Keratinocyte (primary cell): Measurements from ENCODE around the gene USP48. TPM values are rescaled to one million over a fixed set of nuclear protein-coding genes. Genes with fewer than 3 reads are reported as not detected.

Source experiments
- DNase-seq: peaks from one replicate; pipeline ENCODE4 v3.0.0-alpha.2; 2011; ENCODE audit warnings: low read depth, missing footprints, low spot score
- FAIRE-seq: peaks from 2 replicates; lab custom pipeline; 2011; peaks lifted over from hg19 to GRCh38; lab: Jason Lieb, UNC
- H2AFZ ChIP-seq: 2 replicates; pipeline ENCODE4 v1.6.0; 2012; ENCODE audit warnings: low read length, control low read depth, inconsistent platforms; ENCODE audit not compliant: control insufficient read depth
- H3K27ac ChIP-seq: 2 replicates; pipeline ENCODE4 v1.5.1; 2011; ENCODE audit warnings: low read length; ENCODE audit not compliant: control insufficient read depth, insufficient read depth
- H3K27me3 ChIP-seq: 3 replicates; pipeline ENCODE4 v1.6.0; 2011; ENCODE audit warnings: low read length; ENCODE audit not compliant: control insufficient read depth, insufficient read depth; ENCODE audit errors: extremely low read depth
- H3K36me3 ChIP-seq, 2 experiments: 2 replicates in 1 of 2; 3 replicates in 1 of 2; pipeline ENCODE4 v1.5.1; 2011; ENCODE audit warnings: low read length in 2 of 2, mild to moderate bottlenecking in 1 of 2; ENCODE audit not compliant: control insufficient read depth in 2 of 2, insufficient read depth in 2 of 2; ENCODE audit errors: extremely low read depth in 1 of 2
- H3K4me1 ChIP-seq: 3 replicates; pipeline ENCODE4 v1.5.1; 2011; ENCODE audit warnings: low read length; ENCODE audit not compliant: control insufficient read depth, insufficient read depth; ENCODE audit errors: extremely low read depth
- H3K4me2 ChIP-seq: 3 replicates; pipeline ENCODE4 v1.6.0; 2011; ENCODE audit warnings: low read depth, low read length; ENCODE audit not compliant: control insufficient read depth, insufficient read depth; ENCODE audit errors: extremely low read depth
- H3K4me3 ChIP-seq, 3 experiments: fragments of 200-600 bp in 1 of 3; sonication (generic) in 1 of 3; 2 replicates in 2 of 3; 3 replicates in 1 of 3; pipeline ENCODE4 v1.5.1; 2011 to 2016; ENCODE audit warnings: low read length in 3 of 3, mild to moderate bottlenecking in 3 of 3, control low read depth in 2 of 3, inconsistent platforms in 1 of 3, low read depth in 1 of 3, mixed read lengths in 1 of 3, mixed run types in 1 of 3, moderate library complexity in 1 of 3; ENCODE audit not compliant: control insufficient read depth in 2 of 3, insufficient read depth in 2 of 3; ENCODE audit errors: extremely low read depth in 1 of 3
- H3K79me2 ChIP-seq: 2 replicates; pipeline ENCODE4 v1.6.0; 2012; ENCODE audit warnings: low read length; ENCODE audit not compliant: control insufficient read depth, insufficient read depth
- H3K9ac ChIP-seq: 3 replicates; pipeline ENCODE4 v1.6.0; 2011; ENCODE audit warnings: low read length; ENCODE audit not compliant: control insufficient read depth, insufficient read depth; ENCODE audit errors: extremely low read depth
- H3K9me1 ChIP-seq: 3 replicates; pipeline ENCODE4 v1.6.0; 2011; ENCODE audit warnings: low read length; ENCODE audit not compliant: control insufficient read depth, insufficient read depth; ENCODE audit errors: extremely low read depth
- H3K9me3 ChIP-seq: 2 replicates; pipeline ENCODE4 v1.5.1; 2012; ENCODE audit warnings: low read depth, low read length; ENCODE audit not compliant: control insufficient read depth
- H4K20me1 ChIP-seq: 3 replicates; pipeline ENCODE4 v1.6.0; 2011; ENCODE audit warnings: low read length; ENCODE audit not compliant: control insufficient read depth, insufficient read depth; ENCODE audit errors: extremely low read depth
- EZH2 ChIP-seq: IDR thresholded peaks from one replicate; pipeline ENCODE4 v1.6.1; 2012; ENCODE audit warnings: inconsistent platforms, mild to moderate bottlenecking, low read length, moderate library complexity
- dilution Hi-C: fragments of 300-500 bp; cut with MboI; formaldehyde crosslinking; loops from one replicate; pipeline ENCODE4 v1.7.0; 2020; ENCODE audit warnings: low sequenced_read_pairs; ENCODE audit not compliant: extremely low pct_ligation_motif_present
- polyA plus RNA-seq, 5 experiments: library from polyadenylated mRNA; depleted of rRNA in 3 of 5; stranded (reverse) in 3 of 5; stranded (forward) in 1 of 5; unstranded in 1 of 5; fragments of >200 nt; gene quantifications; 1 replicate in 1 of 5; 2 replicates in 3 of 5; 3 replicates in 1 of 5; pipeline versions ENCODE4 v1.2.1 to v1.2.3, GENCODE V29; 2011 to 2012; ENCODE audit warnings: missing spikeins in 2 of 5, low read depth in 1 of 5, low replicate concordance in 1 of 5
- TF ChIP-seq, protein P1 (sequence below), 3 experiments: IDR thresholded peaks in 1 of 3; conservative IDR thresholded peaks in 1 of 3; optimal IDR thresholded peaks in 1 of 3; 2 replicates in 2 of 3; 3 replicates in 1 of 3; pipeline versions ENCODE3 to v1.5.1; 2011; ENCODE audit warnings: low read length in 3 of 3, mild to moderate bottlenecking in 3 of 3, moderate library complexity in 2 of 3, control low read depth in 1 of 3, inconsistent platforms in 1 of 3; ENCODE audit not compliant: insufficient read depth in 2 of 3; ENCODE audit errors: extremely low read depth in 1 of 3

The USP48 gene
- polyA plus RNA-seq, 1 donor (not counting 4 experiments of a cell fraction or from before 2014, with no cell fraction given), result 33.0 TPM

DNA sequence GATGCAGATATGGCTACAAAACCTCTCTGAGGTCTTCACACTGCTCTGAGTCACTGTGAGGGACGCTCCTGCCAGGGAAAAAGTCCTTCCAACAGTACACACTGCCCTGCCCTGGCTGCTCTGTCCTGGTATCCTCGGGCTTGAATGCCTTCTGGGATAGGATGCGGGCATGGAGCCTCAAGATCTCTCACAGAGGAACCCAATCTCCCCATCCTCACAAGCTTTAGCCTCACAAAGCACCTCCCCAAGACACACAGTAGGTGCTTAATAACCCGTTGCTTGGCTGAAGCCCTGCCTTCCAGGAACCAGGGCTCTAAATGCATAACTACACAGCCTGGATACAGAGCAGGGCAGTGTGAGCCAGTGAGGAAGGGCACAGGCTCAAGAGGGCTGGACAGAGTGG is 123.0 kb downstream of the USP48 start:
- H3K27me3 ChIP-seq, result peaks cover 8% of the 10 kb centered on the region
- no peak overlapping the region for H3K4me3 ChIP-seq
- H3K27ac ChIP-seq, result no peak overlapping the region
- H3K4me1 ChIP-seq, result peaks cover 5% of the 10 kb centered on the region
- H4K20me1 ChIP-seq, result no peaks in the 10 kb centered on the region
- no peak overlapping the region for H3K4me2 ChIP-seq
- H3K9me3 ChIP-seq, result no peaks in the 10 kb centered on the region
- H2AFZ ChIP-seq, result no peak overlapping the region
- dilution Hi-C loops, result no loop called here
- no peaks in the 10 kb centered on the region for H3K9me1 ChIP-seq
- DNase-seq (no peak), FAIRE-seq (no peak)
- H3K36me3 ChIP-seq, result no peaks in the 10 kb centered on the region
- no peak overlapping the region for H3K9ac ChIP-seq
- TF ChIP-seq, protein P1, sequence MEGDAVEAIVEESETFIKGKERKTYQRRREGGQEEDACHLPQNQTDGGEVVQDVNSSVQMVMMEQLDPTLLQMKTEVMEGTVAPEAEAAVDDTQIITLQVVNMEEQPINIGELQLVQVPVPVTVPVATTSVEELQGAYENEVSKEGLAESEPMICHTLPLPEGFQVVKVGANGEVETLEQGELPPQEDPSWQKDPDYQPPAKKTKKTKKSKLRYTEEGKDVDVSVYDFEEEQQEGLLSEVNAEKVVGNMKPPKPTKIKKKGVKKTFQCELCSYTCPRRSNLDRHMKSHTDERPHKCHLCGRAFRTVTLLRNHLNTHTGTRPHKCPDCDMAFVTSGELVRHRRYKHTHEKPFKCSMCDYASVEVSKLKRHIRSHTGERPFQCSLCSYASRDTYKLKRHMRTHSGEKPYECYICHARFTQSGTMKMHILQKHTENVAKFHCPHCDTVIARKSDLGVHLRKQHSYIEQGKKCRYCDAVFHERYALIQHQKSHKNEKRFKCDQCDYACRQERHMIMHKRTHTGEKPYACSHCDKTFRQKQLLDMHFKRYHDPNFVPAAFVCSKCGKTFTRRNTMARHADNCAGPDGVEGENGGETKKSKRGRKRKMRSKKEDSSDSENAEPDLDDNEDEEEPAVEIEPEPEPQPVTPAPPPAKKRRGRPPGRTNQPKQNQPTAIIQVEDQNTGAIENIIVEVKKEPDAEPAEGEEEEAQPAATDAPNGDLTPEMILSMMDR (optimal IDR thresholded peaks at IDR 0.05 in 1 of 3, IDR thresholded peaks at IDR 0.05 in 1 of 3, conservative IDR thresholded peaks at IDR 0.05 in 1 of 3; ENCODE audit: extremely low read depth in 1 of 3, insufficient read depth in 2 of 3, low read length in 3 of 3), result no peak
- TF ChIP-seq EZH2, result no peak
- H3K79me2 ChIP-seq, result no peaks in the 10 kb centered on the region

DNA sequence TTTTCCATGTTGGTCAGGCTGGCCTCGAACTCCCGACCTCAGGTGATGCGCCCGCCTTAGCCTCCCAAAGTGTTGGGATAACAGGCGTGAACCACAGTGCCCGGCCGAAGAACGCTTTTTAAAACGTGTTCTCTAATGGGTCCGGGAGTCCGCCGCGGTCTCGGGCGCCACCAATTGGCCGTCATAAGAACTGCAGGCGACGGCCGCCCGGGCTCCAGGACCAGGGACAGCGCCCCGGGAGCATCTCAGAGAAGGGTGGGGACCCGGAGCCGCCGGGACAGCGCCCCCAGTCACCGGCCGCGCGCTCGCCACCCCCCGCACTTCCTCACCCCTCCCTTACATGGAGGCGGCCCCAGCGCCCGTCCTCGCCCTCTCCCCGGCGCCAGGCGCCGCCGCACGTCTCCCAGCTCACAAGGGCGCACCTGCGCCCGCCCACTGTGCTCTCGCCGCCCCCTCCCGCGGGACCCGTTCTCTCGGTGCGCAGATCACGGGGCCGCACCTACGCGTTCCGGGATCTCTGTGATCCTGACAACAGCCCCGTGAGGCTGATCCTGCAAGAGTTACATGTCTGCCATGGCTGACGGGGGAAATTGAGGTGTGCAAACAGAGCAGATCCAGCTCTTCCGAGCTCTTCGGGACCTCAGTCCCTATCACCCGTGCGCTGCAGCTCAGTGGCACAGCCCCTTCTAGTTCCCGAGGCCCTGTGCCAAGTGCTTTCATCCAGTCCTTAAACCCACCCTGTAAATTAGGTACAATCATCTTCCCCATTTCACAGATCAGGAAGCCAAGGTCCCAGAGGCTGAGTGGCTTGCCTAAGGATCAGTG is 123.6 kb downstream of the USP48 start:
- peaks cover 8% of the 10 kb centered on the region for H3K27me3 ChIP-seq
- H3K4me3 ChIP-seq, result no peak overlapping the region
- no peak overlapping the region for H3K27ac ChIP-seq
- dilution Hi-C loops, result no loop called here
- H3K9me1 ChIP-seq, result no peaks in the 10 kb centered on the region
- H3K4me2 ChIP-seq, result no peak overlapping the region
- no peaks in the 10 kb centered on the region for H4K20me1 ChIP-seq
- TF ChIP-seq, protein P1 (optimal IDR thresholded peaks at IDR 0.05 in 1 of 3, IDR thresholded peaks at IDR 0.05 in 1 of 3, conservative IDR thresholded peaks at IDR 0.05 in 1 of 3; ENCODE audit: extremely low read depth in 1 of 3, insufficient read depth in 2 of 3, low read length in 3 of 3), result peak; percentile 69 to 95 (median 81)
- peak; percentile 46 for TF ChIP-seq EZH2
- DNase-seq (peak; percentile 26), FAIRE-seq (no peak)
- H3K36me3 ChIP-seq, result no peaks in the 10 kb centered on the region
- peaks cover 5% of the 10 kb centered on the region for H3K4me1 ChIP-seq
- no peak overlapping the region for H2AFZ ChIP-seq
- H3K79me2 ChIP-seq, result no peaks in the 10 kb centered on the region
- H3K9me3 ChIP-seq, result no peaks in the 10 kb centered on the region
- no peak overlapping the region for H3K9ac ChIP-seq
